ENCODE measurements around the gene ANKLE2.
"Not testable (repeated sequence)": the region's sequence is repeated elsewhere in the genome, so short reads cannot be mapped to it uniquely, and the experiment has no call there.

- TF ChIP-seq CTCF, POLR2A (IDR thresholded peaks at IDR 0.05): not testable (repeated sequence)
These were observed 30.3 kb upstream of the ANKLE2 start for GRCh38 chr12:132791940-132792339.

Measured in lower leg skin (tissue), 3 donors.